Measurements from ENCODE around the gene NFU1. TPM values are rescaled to one million over a fixed set of nuclear protein-coding genes. Genes with fewer than 3 reads are reported as not detected.

NFU1 gene
- total RNA-seq, 1 donor from 2014 or later, result 24.3 TPM

GRCh38 chr2:69395866-69396265 lies 41.4 kb downstream of the NFU1 start:
- ChIA-PET CTCF (no interaction called here), POLR2A (interaction anchor here (0.6 kb wide), 1 partner anchor 85 kb away, joined by 7 read pairs; no protein-coding TSS in a partner anchor)
- Mint-ChIP-seq H3K27ac (no peak overlapping the region), H3K27me3 (no peaks in the 10 kb centered on the region), H3K9me3 (no peaks in the 10 kb centered on the region), H3K4me1 (no peaks in the 10 kb centered on the region), H3K4me3 (no peak overlapping the region), H3K36me3 (ENCODE audit: low read depth) (peaks cover 61% of the 10 kb centered on the region)
- no peak for DNase-seq
- no peak for ATAC-seq (ENCODE audit: low read depth)
- intact Hi-C loops (cut with micrococcal nuclease), result no loop called here
- no peak for TF ChIP-seq CTCF (IDR thresholded peaks at IDR 0.05)

GRCh38 chr2:69393963-69394362 lies 43.3 kb downstream of the NFU1 start:
- no peak for ATAC-seq (ENCODE audit: low read depth)
- H3K9me3 Mint-ChIP-seq, result no peaks in the 10 kb centered on the region
- intact Hi-C loops (cut with micrococcal nuclease), result no loop called here
- ChIA-PET CTCF (no interaction called here), POLR2A (no interaction called here)
- H3K4me1 Mint-ChIP-seq, result no peaks in the 10 kb centered on the region
- DNase-seq, result no peak
- H3K36me3 Mint-ChIP-seq (ENCODE audit: low read depth), result peaks cover 45% of the 10 kb centered on the region
- no peak overlapping the region for H3K4me3 Mint-ChIP-seq
- no peak overlapping the region for H3K27ac Mint-ChIP-seq
- H3K27me3 Mint-ChIP-seq, result no peaks in the 10 kb centered on the region
- no peak for TF ChIP-seq CTCF (IDR thresholded peaks at IDR 0.05)

- ATAC-seq (ENCODE audit: low read depth) (no peak), DNase-seq (no peak)
- intact Hi-C loops (cut with micrococcal nuclease), result no loop called here
- Mint-ChIP-seq H3K27me3 (no peaks in the 10 kb centered on the region), H3K4me1 (peaks cover 25% of the 10 kb centered on the region), H3K4me3 (no peak overlapping the region), H3K36me3 (ENCODE audit: low read depth) (peaks cover 17% of the 10 kb centered on the region), H3K27ac (no peak overlapping the region), H3K9me3 (no peaks in the 10 kb centered on the region)
- CTCF ChIA-PET, result interaction anchor here (0.9 kb wide), 1 partner anchor 47 kb away, joined by 3 read pairs; the partner anchor contains the start of gene NFU1
- no peak for TF ChIP-seq CTCF (IDR thresholded peaks at IDR 0.05)
- POLR2A ChIA-PET, result interaction anchor here (1.8 kb wide), 1 partner anchor 47 kb away, joined by 5 read pairs; the partner anchor contains the start of gene NFU1
Measured at GRCh38 chr2:69390471-69390870, 46.8 kb downstream of the NFU1 start.

- Mint-ChIP-seq H3K36me3 (ENCODE audit: low read depth) (peaks cover 15% of the 10 kb centered on the region), H3K27me3 (no peaks in the 10 kb centered on the region), H3K27ac (no peak overlapping the region)
Measured at GRCh38 chr2:69390001-69390400, 47.2 kb downstream of the NFU1 start.

GRCh38 chr2:69389271-69389670 lies 48.0 kb downstream of the NFU1 start:
- CTCF ChIA-PET, result no interaction called here
- intact Hi-C loops (cut with micrococcal nuclease), result loop anchor here (5.0 kb wide), 5 partner anchors 178 to 503 kb away; partner anchors contain the start of genes AAK1, GMCL1 and SNRNP27
- DNase-seq, result no peak
- H3K36me3 Mint-ChIP-seq (ENCODE audit: low read depth), result peaks cover 8% of the 10 kb centered on the region
- no peaks in the 10 kb centered on the region for H3K27me3 Mint-ChIP-seq
- H3K4me3 Mint-ChIP-seq, result no peak overlapping the region
- TF ChIP-seq CTCF (IDR thresholded peaks at IDR 0.05), result no peak
- no peak overlapping the region for H3K27ac Mint-ChIP-seq
- H3K9me3 Mint-ChIP-seq, result no peaks in the 10 kb centered on the region
- POLR2A ChIA-PET, result no interaction called here
- ATAC-seq (ENCODE audit: low read depth), result no peak
- peaks cover 28% of the 10 kb centered on the region for H3K4me1 Mint-ChIP-seq

More at GRCh38 chr2:69390001-69390400, 47.2 kb downstream of the NFU1 start:
- Mint-ChIP-seq H3K4me3 (no peak overlapping the region), H3K4me1 (peaks cover 28% of the 10 kb centered on the region), H3K9me3 (no peaks in the 10 kb centered on the region)
- ChIA-PET POLR2A (interaction anchor here (1.8 kb wide), 1 partner anchor 47 kb away, joined by 5 read pairs; the partner anchor contains the start of gene NFU1), CTCF (interaction anchor here (0.9 kb wide), 1 partner anchor 47 kb away, joined by 3 read pairs; the partner anchor contains the start of gene NFU1)
- TF ChIP-seq CTCF (IDR thresholded peaks at IDR 0.05), result no peak
- ATAC-seq (ENCODE audit: low read depth) (no peak), DNase-seq (no peak)
- intact Hi-C loops (cut with micrococcal nuclease), result no loop called here

Measured in activated B cell treated with CpG ODN at 0.5 μM for 24 hours (primary cell).